Measurements from ENCODE around the gene TOM1. TPM values are rescaled to one million over a fixed set of nuclear protein-coding genes. Genes with fewer than 3 reads are reported as not detected.
A peak's percentile ranks its signal among the peaks of the same experiment; 100 is the strongest.

Gene TOM1
- polyA plus RNA-seq, 2 donors, result 86.4 to 88.0 TPM

DNA sequence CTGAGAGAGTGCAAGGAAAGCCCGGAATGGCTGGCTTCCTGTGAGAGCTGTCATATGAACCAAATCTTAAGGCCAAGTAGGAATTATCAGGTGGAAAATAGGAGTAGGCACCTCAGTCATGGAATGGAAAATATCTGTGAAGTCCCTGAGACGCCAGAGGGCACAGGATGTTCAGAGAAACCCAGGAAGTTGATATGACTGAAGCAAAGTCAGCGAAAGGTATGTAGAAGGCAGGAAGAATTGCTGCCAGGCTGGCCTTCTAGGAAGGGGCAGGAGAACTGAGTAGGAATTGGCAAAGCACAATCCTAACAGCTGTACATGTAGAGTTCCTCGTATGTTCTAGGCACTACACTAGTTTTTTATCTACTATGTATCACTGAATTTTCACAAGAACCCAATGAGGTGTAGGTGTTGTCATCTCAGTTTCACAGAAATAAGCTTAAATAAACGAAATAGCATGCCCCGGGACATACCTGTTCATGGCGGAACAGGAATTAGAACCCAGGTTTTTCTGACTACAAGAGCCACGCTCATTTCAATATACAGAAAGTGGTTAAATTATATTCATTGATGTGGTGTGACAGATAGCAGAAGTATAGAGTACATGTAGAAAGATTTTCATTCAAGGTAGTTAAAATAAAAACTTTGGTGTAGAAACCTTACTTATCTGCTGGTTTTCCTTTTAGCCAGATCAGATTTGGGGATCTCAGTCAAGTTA is 25.4 kb upstream of the TOM1 start:
- WGBS, 2 donors, result 87 to 89% methylated on average over 8 of the region's 8 CpGs
- Histone ChIP-seq H3K4me1 (ENCODE audit: control insufficient read depth in 2 of 2, insufficient read depth in 2 of 2, low read length in 1 of 2) (no peaks in the 10 kb centered on the region), H3K27ac (ENCODE audit: low read depth in 2 of 2, low read length in 1 of 2) (no peak overlapping the region), H3K4me3 (ENCODE audit: low read depth in 1 of 2, low read length in 2 of 2) (no peak overlapping the region), H3K36me3 (ENCODE audit: control insufficient read depth in 2 of 2, insufficient read depth in 2 of 2, low read length in 1 of 2) (no peaks in the 10 kb centered on the region), H3K27me3 (ENCODE audit: control insufficient read depth in 1 of 2, insufficient read depth in 2 of 2, low read length in 2 of 2) (no peaks in the 10 kb centered on the region), H3K9me3 (ENCODE audit: control insufficient read depth in 2 of 2, insufficient read depth in 1 of 2, low read depth in 1 of 2, low read length in 1 of 2) (no peaks in the 10 kb centered on the region)

DNA sequence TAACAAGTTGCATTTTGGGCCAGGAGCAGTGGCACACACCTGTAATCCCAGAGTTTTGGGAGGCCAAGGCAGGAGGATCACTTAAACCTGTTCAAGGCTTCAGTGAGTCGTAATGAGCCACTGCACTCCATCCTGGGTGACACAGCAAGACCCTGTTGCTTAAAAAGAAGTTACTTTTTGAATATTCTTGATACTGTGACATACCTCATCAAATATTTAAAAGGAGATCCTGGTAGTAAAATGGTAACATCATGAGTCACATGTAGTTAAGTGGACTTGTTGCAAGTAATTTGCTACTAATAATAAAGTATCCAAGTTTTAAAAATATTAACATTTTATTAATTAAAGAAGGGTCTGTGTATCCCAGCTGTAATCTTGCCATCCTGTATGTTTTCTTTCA is 24.1 kb upstream of the TOM1 start:
- Histone ChIP-seq H3K4me1 (ENCODE audit: control insufficient read depth in 2 of 2, insufficient read depth in 2 of 2, low read length in 1 of 2) (no peaks in the 10 kb centered on the region), H3K27ac (ENCODE audit: low read depth in 2 of 2, low read length in 1 of 2) (no peak overlapping the region), H3K4me3 (ENCODE audit: low read depth in 1 of 2, low read length in 2 of 2) (no peak overlapping the region), H3K27me3 (ENCODE audit: control insufficient read depth in 1 of 2, insufficient read depth in 2 of 2, low read length in 2 of 2) (no peaks in the 10 kb centered on the region), H3K9me3 (ENCODE audit: control insufficient read depth in 2 of 2, insufficient read depth in 1 of 2, low read depth in 1 of 2, low read length in 1 of 2) (no peaks in the 10 kb centered on the region), H3K36me3 (ENCODE audit: control insufficient read depth in 2 of 2, insufficient read depth in 2 of 2, low read length in 1 of 2) (no peaks in the 10 kb centered on the region)
- 91 to 96% methylated on average over 1 of the region's 1 CpG for WGBS, 2 donors

DNA sequence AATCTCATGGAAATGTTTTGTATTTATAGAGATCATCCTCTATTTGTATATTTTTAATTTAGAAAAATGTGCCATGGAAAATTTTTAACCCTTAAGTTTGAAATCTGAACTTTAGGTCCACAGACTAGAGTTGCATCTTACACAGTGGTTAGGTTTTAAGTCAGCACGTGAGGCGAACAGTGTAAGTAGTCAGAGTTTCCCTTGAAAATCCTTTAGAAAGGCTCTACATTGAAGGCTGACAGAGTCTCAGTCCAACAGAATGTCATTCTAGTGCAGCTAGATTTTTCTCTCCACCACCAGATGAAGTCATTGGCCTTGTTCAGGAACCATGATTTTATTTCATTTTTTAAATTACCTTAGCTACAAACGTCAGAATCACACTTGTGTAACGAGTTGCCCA is 23.7 kb upstream of the TOM1 start:
- no peaks in the 10 kb centered on the region for H3K36me3 ChIP-seq (ENCODE audit: control insufficient read depth in 2 of 2, insufficient read depth in 2 of 2, low read length in 1 of 2)
- H3K27me3 ChIP-seq (ENCODE audit: control insufficient read depth in 1 of 2, insufficient read depth in 2 of 2, low read length in 2 of 2), result no peaks in the 10 kb centered on the region
- no peaks in the 10 kb centered on the region for H3K4me1 ChIP-seq (ENCODE audit: control insufficient read depth in 2 of 2, insufficient read depth in 2 of 2, low read length in 1 of 2)
- H3K9me3 ChIP-seq (ENCODE audit: control insufficient read depth in 2 of 2, insufficient read depth in 1 of 2, low read depth in 1 of 2, low read length in 1 of 2), result no peaks in the 10 kb centered on the region
- no peak overlapping the region for H3K27ac ChIP-seq (ENCODE audit: low read depth in 2 of 2, low read length in 1 of 2)
- 84% methylated on average over 4 of the region's 4 CpGs for WGBS, 2 donors
- no peak overlapping the region for H3K4me3 ChIP-seq (ENCODE audit: low read depth in 1 of 2, low read length in 2 of 2)

DNA sequence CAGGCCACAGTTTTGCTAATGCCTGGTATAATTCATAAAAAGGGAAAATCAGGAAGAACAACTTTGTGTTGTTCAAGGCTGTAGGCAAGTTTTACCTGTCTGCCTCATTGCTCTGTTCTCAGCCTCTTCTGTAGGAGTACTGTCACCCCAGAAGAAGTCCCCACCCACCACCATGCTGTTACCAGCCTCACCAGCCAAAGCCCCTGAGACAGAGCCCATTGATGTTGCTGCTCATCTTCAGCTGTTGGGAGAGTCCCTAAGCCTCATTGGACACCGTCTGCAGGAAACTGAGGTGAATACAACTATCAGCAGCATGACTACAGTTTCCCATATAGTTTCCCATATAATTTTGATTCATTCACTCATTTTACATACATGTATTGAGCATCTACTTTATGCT is 11.6 kb upstream of the TOM1 start:
- Histone ChIP-seq H3K27ac (ENCODE audit: low read depth in 2 of 2, low read length in 1 of 2) (no peak overlapping the region), H3K36me3 (ENCODE audit: control insufficient read depth in 2 of 2, insufficient read depth in 2 of 2, low read length in 1 of 2) (peaks cover 6 to 11% of the 10 kb centered on the region in 2 donors), H3K27me3 (ENCODE audit: control insufficient read depth in 1 of 2, insufficient read depth in 2 of 2, low read length in 2 of 2) (no peaks in the 10 kb centered on the region), H3K4me1 (ENCODE audit: control insufficient read depth in 2 of 2, insufficient read depth in 2 of 2, low read length in 1 of 2) (no peaks in the 10 kb centered on the region), H3K4me3 (ENCODE audit: low read depth in 1 of 2, low read length in 2 of 2) (no peak overlapping the region), H3K9me3 (ENCODE audit: control insufficient read depth in 2 of 2, insufficient read depth in 1 of 2, low read depth in 1 of 2, low read length in 1 of 2) (no peaks in the 10 kb centered on the region)
- 90 to 93% methylated on average over 1 of the region's 1 CpG for WGBS, 2 donors

DNA sequence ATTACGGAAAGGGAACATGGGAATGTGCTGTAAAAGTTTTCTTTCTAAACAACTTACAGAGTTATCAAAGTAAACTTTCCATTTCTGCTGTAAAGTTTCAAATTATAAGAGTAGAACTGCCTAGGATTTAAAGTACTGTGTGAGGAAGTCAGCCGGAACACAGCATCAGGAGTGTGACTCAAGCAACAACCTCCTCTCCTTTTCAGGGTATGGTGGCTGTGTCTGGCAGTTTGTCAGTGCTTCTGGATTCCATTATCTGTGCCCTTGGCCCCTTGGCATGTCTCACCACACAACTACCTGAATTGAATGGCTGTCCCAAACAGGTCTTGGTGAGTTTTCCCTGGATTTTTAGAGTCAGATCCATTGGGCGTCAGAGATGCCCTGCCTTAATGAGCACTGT is 6.9 kb upstream of the TOM1 start:
- Histone ChIP-seq H3K27me3 (ENCODE audit: control insufficient read depth in 1 of 2, insufficient read depth in 2 of 2, low read length in 2 of 2) (no peaks in the 10 kb centered on the region), H3K36me3 (ENCODE audit: control insufficient read depth in 2 of 2, insufficient read depth in 2 of 2, low read length in 1 of 2) (peaks cover 4 to 16% of the 10 kb centered on the region in 2 donors), H3K27ac (ENCODE audit: low read depth in 2 of 2, low read length in 1 of 2) (no peak overlapping the region), H3K9me3 (ENCODE audit: control insufficient read depth in 2 of 2, insufficient read depth in 1 of 2, low read depth in 1 of 2, low read length in 1 of 2) (no peaks in the 10 kb centered on the region), H3K4me1 (ENCODE audit: control insufficient read depth in 2 of 2, insufficient read depth in 2 of 2, low read length in 1 of 2) (no peaks in the 10 kb centered on the region), H3K4me3 (ENCODE audit: low read depth in 1 of 2, low read length in 2 of 2) (no peak overlapping the region)
- WGBS, 2 donors, result 94 to 95% methylated on average over 3 of the region's 3 CpGs

DNA sequence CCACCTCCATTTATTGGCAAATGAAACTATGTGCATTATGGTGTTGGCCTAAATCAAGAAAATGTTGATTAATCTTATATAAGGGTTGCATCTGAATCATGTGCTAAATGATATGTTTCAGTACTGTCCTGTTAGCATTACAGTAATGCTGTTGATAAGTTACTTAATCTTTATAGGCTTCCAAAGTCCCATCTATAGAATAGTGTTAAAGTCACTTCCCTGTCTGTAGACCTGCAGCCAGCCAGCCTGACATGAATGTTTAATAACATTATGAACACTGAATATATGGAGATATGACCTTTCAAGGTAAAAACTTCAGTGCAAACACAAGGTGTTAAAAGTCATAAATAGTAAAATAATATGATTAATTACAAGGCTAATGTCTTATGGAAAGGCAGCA is 3.6 kb upstream of the TOM1 start:
- Histone ChIP-seq H3K36me3 (ENCODE audit: control insufficient read depth in 2 of 2, insufficient read depth in 2 of 2, low read length in 1 of 2) (peaks cover 0 to 13% of the 10 kb centered on the region in 2 donors), H3K4me1 (ENCODE audit: control insufficient read depth in 2 of 2, insufficient read depth in 2 of 2, low read length in 1 of 2) (no peaks in the 10 kb centered on the region), H3K4me3 (ENCODE audit: low read depth in 1 of 2, low read length in 2 of 2) (no peak overlapping the region), H3K27ac (ENCODE audit: low read depth in 2 of 2, low read length in 1 of 2) (no peak overlapping the region), H3K27me3 (ENCODE audit: control insufficient read depth in 1 of 2, insufficient read depth in 2 of 2, low read length in 2 of 2) (no peaks in the 10 kb centered on the region), H3K9me3 (ENCODE audit: control insufficient read depth in 2 of 2, insufficient read depth in 1 of 2, low read depth in 1 of 2, low read length in 1 of 2) (no peaks in the 10 kb centered on the region)

DNA sequence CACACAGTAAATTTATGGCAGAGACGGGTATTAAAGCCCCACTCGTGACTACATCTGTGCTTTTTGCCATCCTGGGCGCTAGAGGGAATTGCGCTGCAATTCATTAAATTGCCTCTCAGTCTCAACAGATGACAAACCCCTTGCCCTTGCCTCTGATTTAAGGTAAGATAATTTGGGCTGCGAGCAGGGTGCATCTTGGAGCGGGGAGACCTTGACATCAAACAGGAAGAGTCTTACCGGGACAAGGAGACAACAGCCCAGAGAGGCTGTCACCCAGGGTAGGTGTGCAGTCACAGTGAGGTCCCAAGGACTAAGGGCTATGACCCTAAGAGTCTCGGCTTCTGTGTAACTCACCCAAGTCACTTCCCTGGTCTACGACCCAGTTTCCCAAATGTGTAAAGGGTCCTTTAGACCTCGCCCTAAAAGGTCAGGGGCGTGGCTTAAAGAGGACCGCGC is 449 bp upstream of the TOM1 start:
- 12% methylated on average over 13 of the region's 13 CpGs for WGBS, 2 donors
- peak overlapping the region; percentile 60 to 76 for H3K4me3 ChIP-seq (ENCODE audit: low read depth in 1 of 2, low read length in 2 of 2)
- no peaks in the 10 kb centered on the region for H3K27me3 ChIP-seq (ENCODE audit: control insufficient read depth in 1 of 2, insufficient read depth in 2 of 2, low read length in 2 of 2)

DNA sequence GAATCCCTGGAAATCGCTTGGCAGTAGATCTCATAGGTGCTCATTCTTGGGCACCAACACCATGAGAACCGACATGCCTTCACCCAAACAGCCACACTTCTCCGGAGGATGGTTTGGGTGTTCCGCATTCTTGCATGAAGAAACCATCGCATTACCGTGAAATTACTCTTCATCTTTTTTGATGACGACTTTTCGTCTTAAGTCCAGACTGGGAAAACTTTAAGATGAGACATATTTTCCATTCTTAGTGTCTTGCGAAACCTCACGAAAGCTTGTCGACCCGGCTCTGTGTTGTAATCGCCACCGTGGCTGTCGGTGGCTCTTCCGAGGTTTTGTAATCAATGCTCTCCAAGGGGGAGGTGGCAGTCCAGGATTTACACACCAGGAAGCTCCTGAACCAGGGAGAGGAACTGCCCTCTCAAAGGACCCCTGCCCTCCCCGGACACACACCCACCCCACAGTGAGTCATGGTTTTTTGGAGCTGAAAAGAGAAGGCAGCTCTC is 1.7 kb downstream of the TOM1 start:
- H3K4me3 ChIP-seq (ENCODE audit: low read depth in 1 of 2, low read length in 2 of 2), result peak overlapping the region; percentile 30 to 60
- peak overlapping the region; percentile 96 to 97 for H3K27ac ChIP-seq (ENCODE audit: low read depth in 2 of 2, low read length in 1 of 2)
- 42 to 54% methylated on average over 17 of the region's 17 CpGs for WGBS, 2 donors
- H3K27me3 ChIP-seq (ENCODE audit: control insufficient read depth in 1 of 2, insufficient read depth in 2 of 2, low read length in 2 of 2), result no peaks in the 10 kb centered on the region
- peaks cover 0 to 3% of the 10 kb centered on the region in 2 donors for H3K36me3 ChIP-seq (ENCODE audit: control insufficient read depth in 2 of 2, insufficient read depth in 2 of 2, low read length in 1 of 2)
- no peaks in the 10 kb centered on the region for H3K9me3 ChIP-seq (ENCODE audit: control insufficient read depth in 2 of 2, insufficient read depth in 1 of 2, low read depth in 1 of 2, low read length in 1 of 2)
- peaks cover 0 to 7% of the 10 kb centered on the region in 2 donors for H3K4me1 ChIP-seq (ENCODE audit: control insufficient read depth in 2 of 2, insufficient read depth in 2 of 2, low read length in 1 of 2)

More for the DNA sequence above, 449 bp upstream of the TOM1 start:
- Histone ChIP-seq H3K36me3 (ENCODE audit: control insufficient read depth in 2 of 2, insufficient read depth in 2 of 2, low read length in 1 of 2) (peaks cover 0 to 6% of the 10 kb centered on the region in 2 donors), H3K4me1 (ENCODE audit: control insufficient read depth in 2 of 2, insufficient read depth in 2 of 2, low read length in 1 of 2) (peaks cover 0 to 5% of the 10 kb centered on the region in 2 donors), H3K27ac (ENCODE audit: low read depth in 2 of 2, low read length in 1 of 2) (peak overlapping the region; percentile 96 to 97), H3K9me3 (ENCODE audit: control insufficient read depth in 2 of 2, insufficient read depth in 1 of 2, low read depth in 1 of 2, low read length in 1 of 2) (no peaks in the 10 kb centered on the region)

DNA sequence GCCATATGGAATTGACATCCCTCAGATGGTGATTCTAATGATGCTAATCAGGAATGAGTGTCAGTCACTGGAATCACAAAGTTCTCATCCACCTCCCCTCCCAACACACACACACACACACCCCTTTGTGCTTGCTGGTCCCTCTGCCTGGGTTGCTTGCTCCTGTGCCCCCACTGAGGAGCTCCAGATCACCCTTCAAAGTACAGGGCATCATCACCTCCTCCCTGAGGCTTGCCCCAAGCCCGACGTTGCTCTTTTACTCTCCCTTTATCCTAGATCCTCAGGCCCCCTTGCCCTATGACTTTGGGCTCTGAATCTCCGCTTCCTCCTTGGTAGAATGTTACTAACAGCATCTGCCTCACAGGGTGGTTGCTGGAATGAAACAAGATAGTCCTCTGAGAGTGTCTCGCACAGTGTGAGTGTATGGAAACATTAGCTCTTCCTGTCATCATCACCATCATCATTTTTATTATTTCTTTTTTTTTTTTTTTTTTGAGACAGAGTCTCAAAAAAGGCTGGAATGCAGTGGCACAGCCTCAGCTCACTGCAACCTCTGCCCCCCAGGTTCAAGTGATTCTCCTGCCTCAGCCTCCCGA is 3.4 kb downstream of the TOM1 start:
- H3K27ac ChIP-seq (ENCODE audit: low read depth in 2 of 2, low read length in 1 of 2), result peak overlapping the region in 1 of 2 donors; percentile 40
- H3K36me3 ChIP-seq (ENCODE audit: control insufficient read depth in 2 of 2, insufficient read depth in 2 of 2, low read length in 1 of 2), result peaks cover 0 to 3% of the 10 kb centered on the region in 2 donors
- peaks cover 3 to 7% of the 10 kb centered on the region in 2 donors for H3K4me1 ChIP-seq (ENCODE audit: control insufficient read depth in 2 of 2, insufficient read depth in 2 of 2, low read length in 1 of 2)
- WGBS, 2 donors, result 87 to 92% methylated on average over 5 of the region's 5 CpGs
- H3K27me3 ChIP-seq (ENCODE audit: control insufficient read depth in 1 of 2, insufficient read depth in 2 of 2, low read length in 2 of 2), result no peaks in the 10 kb centered on the region
- no peaks in the 10 kb centered on the region for H3K9me3 ChIP-seq (ENCODE audit: control insufficient read depth in 2 of 2, insufficient read depth in 1 of 2, low read depth in 1 of 2, low read length in 1 of 2)
- no peak overlapping the region for H3K4me3 ChIP-seq (ENCODE audit: low read depth in 1 of 2, low read length in 2 of 2)
